IPS-NIHi7 (cell line): ENCODE data around the gene COL4A6.
A peak's percentile ranks its signal among the peaks of the same experiment; 100 is the strongest.

Source experiments
- DNase-seq: peaks from one replicate; pipeline ENCODE4 v3.0.0; 2012; ENCODE audit warnings: mixed read lengths; ENCODE audit errors: extremely low spot score

Gene COL4A6

DNA sequence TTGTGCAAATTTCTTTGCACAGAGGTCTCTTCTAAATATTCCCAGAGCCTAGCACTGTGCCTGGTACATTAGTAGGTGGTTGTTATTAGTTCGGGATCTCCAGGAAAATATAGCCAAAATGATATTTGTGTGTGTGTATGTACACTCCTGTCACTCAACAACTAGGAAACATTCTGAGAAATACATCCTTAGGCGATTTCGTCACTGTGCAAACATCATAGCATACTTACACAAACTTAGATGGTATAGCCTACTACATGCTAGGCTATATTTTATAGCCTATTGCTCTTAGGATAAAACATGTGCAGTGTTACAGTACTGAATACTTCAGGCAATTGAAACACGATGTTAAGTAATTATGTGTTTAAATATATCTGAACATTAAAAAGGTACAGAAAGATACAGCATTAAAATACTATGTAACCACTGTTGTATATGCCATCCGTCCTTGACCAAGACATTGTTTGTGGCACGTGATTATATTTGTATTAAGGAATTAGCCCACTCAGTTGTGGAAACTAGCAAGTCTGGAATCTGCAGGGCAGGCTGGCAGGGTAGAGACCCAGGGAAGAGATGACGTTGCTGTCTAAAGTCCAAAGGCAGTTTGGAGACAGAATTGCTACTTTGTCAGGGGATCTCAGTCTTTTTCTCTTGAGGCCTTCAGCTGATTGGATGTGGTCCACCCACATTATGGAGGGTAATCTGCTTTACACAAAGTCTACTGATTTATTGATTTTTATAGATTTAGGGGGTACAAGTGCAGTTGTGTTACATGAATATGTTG, 106.9 kb downstream of the COL4A6 start:
- DNase-seq: no peak

DNA sequence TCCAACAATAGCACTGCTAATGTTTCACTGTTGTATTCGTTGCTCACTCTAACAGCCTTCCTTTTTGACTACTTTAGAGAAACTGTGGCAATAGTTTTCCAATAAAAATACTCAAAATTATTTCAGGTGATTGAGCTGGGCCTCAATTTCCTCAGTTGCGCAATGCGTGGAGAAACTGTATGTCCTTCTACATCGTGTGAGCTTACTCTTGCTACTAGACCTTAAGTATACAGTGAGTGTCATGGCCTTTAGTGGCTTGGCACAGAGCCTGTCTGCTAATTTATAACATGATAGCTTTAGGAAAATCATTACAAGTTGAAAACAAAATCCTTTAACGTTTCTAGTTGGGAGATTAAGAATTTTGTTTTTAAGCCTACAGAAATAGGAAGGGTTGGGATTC, 114.5 kb downstream of the COL4A6 start:
- DNase-seq: no peak

DNA sequence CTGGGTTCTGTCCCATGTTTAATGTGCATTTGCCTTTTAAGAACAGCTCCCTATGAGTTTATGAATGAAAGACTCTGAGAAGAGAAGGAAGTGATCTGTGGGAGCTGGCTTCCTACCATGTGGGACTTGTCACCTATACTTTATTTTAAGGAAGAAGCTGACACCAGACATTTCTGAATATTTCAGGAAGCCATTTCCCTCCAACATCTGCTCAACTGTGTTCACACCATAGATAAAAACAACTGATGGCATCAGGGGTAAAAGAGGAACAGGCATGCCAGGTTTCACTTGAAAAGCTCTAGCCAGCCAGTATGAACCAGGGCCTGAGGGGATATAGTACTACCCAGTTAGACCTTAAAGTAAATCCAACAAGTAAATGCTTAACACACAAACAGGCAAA, 116.0 kb downstream of the COL4A6 start:
- no peak for DNase-seq

DNA sequence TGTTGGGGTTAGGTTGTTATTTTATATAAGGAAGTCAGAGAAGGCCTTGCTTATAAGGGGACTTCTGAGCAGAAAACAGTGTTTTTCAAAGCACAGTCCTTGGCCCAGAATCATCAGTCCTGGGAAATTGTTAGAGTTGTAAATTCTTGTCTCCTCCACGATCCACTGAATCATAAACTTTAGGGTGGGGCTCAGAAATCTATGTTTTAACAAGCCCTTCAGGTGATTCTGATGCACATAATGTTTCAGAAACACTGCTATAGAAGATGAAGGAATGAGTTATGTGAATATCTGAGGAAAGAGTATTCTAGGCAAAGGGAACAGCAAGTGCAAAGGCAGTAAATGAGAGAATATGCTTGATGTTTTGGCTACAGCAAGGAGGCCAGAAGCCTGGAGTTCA, 121.8 kb downstream of the COL4A6 start:
- DNase-seq: no peak

DNA sequence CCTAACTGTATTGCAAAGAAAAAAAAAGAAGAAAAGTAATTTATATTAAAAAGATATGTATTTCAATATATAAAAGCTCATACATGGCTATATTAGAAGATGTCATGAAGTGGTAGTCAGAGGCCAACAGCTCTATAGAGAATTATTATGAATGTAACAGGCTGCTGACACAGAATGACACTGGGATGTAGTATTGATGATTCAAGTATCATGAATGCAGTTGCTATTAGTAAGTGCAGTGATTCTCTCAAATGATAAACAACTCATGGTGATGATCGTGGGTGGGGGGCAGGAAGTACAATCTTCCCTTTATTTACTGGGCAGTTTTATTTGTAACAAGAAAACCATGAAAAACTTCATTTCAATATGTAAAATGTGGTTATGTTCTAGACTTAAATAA, 124.6 kb downstream of the COL4A6 start:
- DNase-seq: no peak

DNA sequence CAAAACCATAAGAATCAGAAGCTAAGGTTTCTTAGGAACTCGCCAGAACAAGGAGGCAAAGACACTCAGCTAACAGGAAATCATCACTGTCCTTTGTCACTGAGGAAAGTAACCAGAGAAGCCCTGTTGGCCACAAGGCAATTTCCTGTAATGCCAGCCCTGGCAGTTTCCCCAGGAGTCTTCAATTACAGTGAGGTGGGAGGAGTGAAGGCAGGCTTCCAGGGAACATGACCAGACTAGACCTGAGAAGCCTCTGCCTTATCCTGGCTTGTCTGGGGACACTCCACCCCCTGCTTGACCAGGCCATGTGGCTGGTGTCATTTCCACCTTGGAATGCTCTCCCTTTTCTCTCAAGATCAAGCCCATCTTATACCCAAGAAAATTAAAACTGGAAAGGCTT, 125.3 kb downstream of the COL4A6 start:
- DNase-seq: peak; percentile 74

DNA sequence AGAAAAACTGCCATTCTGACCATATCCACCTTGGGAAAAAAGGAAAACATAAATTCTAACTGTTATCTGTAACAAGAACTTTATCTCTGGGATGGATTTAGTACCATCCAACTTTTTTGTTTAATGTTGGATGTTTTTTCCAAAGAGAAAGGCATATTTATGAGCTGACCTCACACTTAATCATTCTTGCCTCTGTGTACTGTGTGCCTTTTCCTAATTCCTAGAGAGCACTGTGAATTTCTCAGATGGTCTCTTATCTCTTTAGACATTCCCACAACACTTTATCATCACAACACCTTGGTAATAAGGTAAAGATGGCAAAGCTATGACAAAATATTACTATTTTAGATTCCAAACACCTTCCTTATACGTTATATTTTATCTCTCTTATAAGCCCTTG, 126.2 kb downstream of the COL4A6 start:
- no peak for DNase-seq

DNA sequence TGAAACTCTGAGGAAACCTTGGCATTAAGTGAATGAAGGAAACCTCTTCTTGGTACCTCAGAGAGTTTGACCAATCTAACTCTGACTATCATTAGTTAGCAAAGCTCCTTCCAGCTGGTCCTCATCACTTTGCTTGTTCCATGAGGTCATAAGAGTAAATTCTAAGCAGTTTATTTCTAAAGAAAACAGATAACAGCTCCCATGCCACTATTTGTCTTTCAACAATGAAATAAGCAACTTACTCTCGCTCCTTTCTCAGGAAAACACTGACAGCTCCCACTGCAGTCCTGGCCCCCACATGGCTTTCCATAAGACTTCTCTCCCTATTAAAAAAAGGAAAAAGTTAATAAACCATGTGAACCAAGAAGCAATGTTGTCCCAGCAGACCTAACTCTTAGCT, 127.7 kb downstream of the COL4A6 start:
- DNase-seq: no peak

DNA sequence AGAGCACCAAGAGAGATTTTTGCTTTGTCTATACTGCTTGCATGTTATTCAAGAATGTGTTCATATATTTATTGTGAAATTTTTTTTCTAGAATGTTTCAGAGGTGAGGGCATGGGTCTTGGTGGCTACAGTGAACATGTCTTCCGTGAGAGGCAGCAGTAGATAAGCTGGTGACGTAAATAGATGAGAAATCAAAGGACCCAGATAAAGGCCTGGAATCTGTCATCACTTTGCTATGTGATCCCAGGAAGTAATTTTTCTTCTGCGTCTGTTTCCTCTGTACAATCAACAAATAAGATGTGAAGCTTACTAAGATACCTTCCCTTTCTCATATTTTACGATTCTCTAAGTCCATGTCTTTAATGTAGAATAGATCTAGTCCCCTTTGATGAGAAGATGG, 129.1 kb downstream of the COL4A6 start:
- DNase-seq: no peak

DNA sequence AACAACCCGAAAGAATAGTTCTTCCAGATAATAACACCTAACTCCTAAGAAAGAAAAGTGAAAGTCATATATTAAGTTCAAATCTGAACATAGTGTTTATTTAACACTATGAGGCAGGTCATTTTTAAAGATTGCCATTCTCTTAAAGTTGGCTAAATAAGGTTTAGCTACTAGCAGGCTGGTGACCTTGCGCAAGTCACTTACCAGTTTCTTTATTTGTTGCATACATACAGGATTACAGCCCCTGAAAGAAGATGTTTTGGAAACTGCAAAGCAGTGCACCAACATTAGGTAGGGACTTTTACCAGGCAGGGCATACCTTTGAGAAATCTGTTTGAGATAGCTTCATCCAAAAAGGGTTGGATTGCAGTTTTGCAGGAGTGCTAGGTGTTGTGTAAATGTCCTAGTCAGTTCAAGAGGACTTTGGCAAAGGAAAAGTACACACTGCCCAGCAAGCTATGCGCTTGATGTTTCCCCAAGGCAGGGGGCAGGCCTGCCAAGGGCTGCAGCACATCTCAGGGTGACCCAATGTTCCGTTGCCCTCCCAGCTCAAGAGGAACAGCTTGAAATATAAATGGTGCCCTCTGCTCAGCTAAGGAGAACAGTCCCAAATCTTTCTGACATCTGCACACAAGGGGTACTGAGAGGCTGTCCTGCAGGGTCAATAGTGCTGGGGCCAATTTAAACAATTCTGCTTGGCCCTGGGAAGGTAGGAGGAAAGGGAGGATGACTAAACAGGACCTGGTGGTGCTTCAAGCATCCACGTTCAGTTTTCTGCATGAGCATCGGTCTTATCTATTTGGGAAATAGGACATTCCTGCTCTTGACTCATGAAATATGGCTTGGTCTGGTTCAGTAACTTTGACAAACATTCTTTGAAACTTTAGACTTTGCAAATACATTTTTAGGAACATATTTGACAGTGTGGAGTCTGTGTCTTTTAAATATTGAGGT, 130.8 kb downstream of the COL4A6 start:
- DNase-seq: no peak

DNA sequence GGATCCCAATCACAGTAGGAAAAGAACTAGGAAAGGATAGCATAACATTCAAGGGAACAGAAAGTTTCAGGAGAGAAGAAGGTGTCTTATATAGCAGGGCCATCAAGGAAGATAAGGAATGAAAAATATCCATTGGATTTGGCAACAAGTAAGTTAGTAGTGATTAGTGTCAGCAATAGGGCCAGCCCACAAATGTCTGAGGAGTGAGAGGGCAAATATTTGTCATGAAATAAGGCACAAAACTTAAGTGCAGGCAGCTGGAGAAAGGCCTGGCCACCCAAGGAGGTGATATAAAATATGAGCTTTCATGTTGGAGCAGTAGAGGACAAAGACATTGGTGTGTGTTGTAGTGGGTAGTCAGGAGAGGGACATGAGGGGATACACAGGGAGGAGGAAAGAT, 132.1 kb downstream of the COL4A6 start:
- DNase-seq: no peak

DNA sequence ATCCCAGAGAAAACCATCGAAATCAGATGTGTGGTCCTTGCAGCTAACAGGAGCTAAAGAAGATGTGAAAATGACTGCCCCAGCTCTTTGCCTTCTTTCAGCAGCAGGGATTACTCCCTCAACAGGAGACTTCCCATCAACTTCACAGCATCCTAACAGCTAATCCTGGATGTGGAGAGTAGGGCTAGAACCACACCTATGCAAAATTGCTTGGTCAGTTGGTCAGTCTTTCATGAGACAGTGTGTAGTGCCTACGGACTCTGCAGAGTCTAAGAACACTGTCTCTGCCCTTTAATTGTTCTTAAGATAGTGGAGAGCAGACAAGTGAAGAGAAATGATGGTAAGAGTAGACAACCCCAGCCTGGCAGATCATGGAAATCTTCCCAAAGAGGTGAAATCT, 133.5 kb downstream of the COL4A6 start:
- no peak for DNase-seq

DNA sequence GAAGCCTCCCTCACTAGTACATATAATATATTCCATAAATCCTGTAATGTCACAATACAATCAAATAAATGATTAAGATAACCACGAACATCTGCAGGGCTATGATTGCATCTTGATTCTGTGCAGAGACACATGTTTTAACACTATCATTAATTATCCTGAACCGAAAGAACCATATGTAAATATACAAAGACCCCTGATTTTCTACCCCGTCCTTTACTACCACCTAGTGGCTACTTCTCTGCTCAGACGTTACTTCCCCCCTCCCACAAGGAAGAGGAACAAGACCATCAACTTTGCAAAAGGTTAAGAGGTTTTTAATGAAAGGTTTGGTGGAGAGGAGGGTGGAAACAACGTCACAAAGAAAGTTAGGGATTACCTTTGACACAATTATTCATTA, 134.0 kb downstream of the COL4A6 start:
- peak; percentile 60 for DNase-seq

DNA sequence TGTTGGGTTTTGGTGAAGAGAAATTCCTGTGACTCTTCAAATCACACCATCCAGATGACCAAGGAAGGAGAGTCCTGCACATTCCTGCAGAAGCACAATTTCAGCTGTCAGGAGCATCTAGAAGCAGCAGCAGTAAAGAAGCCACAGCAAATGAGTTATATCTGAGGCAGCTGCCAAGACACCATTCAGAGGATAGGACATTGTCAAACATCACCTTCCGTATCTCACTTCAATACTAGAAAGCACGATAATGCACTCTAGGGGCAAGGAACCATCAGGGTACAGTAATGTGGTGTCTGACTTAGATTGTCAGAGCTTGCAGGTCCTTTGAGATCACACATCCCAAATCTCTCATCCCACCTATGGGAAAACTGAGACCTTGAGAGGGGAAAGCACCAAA, 134.5 kb downstream of the COL4A6 start:
- no peak for DNase-seq

DNA sequence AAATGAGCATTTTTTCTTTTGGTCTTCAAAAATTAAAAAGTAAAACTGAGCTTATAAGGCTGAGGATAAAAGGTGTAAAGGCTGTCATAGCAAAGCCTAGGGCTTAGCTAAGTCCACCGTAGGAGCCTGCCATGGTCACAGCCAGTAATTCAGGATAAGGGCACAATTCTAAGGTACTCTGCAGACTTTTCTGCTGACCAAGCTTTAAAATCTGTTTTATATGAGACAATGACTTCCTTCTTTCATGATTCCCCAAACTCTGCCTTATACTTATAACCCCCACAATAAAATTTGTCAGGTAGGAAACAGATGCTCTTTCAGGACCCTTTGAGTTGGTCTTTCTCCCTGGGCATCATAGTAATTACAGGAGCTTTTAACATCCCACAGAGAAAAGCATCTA, 138.5 kb downstream of the COL4A6 start:
- DNase-seq: no peak

DNA sequence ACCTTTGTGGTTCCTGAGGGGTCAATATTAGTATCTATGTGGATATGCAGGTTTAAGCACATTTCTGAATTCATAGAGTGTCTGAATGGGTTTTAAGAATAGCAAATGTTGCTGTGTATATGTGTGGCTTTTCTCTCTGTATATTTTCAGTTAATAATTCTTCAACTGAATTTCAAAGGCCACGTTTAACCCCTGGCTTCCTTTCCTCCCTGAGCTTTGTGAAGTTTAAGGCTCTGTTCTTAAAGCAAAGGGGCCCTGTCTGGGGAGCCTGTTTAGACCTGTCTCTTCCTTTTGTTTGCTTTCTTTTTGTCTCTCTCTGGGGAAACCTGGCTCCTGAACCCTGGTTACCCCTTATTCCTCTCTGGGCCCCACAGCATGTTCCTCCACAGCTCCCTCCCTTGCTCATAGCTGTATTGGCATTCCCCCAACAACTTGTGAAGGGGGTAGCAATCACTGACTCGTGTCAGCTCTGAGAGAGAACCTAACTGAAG, 139.1 kb downstream of the COL4A6 start:
- no peak for DNase-seq

DNA sequence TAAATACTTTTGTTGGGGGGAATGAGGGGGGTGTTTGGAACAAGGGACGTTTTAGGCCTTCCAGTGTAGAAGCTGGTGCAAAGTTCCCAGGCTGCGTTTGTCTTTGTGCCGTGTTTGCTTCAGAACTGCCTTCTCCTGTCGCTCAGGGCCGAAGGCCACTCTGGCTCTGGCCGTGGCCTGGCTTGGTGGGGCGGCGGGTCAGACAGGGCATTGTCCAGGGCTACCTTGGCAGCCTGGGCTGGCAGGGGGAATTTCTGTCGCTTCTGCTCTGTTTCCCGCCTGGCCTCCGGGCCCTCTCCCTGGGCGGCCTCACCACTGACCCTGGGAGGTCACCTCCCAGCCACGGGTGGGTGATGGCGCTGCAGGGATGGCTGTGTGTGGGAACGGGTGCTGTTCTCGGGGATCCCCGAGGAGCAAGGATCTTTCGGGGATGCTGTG, 140.0 kb downstream of the COL4A6 start:
- no peak for DNase-seq

DNA sequence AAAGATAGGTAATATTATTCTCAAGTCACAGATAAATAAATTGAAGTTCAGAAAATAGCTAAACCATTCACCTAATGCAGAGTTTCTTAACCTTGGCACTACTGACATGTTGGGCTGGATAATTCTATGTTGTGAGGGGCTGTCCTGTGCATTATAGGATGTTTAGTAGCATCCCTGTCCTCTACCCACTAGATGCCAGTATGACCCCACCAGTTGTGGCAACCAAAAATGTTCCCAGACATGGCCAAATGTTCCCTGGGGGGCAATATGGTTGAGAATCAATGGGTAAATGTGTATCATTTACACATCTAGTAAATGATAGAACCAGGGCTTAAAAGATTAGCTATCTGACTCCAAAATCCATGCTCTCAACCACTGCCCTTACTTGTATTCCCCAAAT, 140.9 kb downstream of the COL4A6 start:
- DNase-seq: no peak

DNA sequence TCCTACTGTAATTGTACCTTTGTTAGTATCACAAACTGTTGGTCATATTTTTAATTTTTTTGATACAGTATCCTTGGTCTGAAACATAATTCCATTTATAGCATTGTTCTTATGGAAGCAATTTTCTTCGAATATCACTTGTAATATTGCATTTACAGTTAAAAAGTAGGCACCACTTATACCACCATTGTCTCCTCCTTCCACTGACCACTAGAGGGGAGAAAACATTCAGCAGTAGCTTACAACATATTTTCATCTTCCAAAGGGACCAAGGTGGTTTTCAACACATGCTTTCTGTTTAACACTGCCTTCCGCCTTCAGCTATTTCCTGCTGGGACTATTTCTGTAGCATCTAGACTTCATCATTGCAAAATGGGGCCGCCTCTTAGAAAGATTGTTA, 146.2 kb downstream of the COL4A6 start:
- DNase-seq: no peak

DNA sequence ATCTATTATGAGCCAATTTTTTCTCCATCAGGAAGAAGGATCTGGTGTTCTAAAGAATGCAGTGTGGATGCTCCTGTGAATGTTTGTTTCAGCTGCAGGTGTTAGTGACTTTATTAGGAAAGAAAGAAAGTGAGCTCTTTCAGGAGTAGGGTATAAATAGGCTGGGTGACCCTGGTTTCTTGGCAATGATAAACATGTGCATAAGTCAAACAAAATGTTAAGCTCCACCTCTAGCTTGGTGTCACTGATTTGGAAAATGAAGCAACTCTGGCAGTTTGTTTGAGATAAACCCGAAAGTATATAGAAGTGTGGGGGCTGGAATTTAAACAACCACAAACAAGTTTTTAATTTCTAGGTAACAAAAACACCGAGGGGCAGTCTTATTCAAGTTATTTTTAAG, 152.3 kb downstream of the COL4A6 start:
- no peak for DNase-seq

DNA sequence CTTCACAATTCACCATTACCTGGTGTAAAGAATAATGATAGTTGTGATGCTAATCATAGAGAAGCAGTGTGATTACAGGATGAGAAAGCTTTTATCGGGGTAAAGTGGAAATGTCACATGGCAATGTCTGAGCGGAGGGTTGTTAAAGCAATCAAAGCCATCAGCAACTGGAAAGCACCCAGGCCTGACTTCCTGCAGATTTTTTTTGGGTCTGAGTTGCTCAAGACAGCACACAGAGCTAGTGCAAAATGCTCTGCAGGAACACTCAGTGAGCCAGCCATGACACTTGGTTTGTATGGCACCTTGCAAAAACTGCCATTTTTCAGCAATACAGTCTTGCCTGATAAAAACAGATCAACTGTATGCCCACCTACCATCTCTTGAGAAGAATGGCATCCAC, 152.9 kb downstream of the COL4A6 start:
- no peak for DNase-seq

DNA sequence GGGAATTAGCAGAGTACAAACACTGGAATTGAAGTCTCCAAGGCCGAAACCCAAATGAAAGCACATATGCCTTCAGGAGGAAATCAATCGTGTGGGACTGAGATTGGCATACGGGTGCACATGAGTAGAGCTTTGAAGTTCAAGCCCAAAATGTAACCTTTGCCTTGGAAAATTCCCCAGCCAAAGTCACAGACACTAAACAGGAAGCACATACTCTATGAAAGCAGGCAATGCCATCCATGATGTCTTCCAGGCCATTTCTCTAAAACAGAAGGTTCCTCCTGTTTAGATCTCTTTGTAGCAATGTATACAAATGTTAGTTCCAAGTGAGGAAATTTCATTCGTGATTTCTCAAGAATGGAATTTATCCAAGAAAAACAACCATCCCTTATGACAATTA, 162.5 kb downstream of the COL4A6 start:
- no peak for DNase-seq

DNA sequence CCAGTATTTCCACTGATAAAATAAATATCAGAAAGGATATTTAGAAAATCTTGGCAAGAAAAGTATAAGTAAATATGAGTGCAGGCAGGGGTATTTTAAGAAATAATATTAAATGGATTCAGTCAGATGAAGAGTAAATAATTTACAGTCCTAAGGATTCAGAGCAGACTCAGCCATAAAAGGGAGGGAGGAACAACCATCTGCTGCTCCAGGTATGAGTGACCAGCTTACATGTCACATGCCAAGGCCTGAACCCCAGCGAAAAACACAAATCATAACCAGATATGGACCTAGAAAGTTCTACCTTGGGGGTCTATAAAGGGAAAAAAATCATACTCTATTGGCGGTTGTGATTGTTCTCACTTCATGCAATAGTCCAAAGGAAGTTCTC, 166.8 kb downstream of the COL4A6 start:
- no peak for DNase-seq
